Fibroblast of lung (primary cell): Measurements from ENCODE around the gene MRE11. TPM values are rescaled to one million over a fixed set of nuclear protein-coding genes. Genes with fewer than 3 reads are reported as not detected.

Experiments
- DNase-seq, 2 donors: peaks; one replicate each; pipeline versions ENCODE4 v3.0.0 to v3.0.0-alpha.2; 2010; ENCODE audit warnings: low read depth in 2 of 2
- H2AFZ ChIP-seq: 2 replicates; pipeline ENCODE4 v1.5.1; 2012; ENCODE audit warnings: low read length, control low read depth, inconsistent platforms
- H3K27ac ChIP-seq: 2 replicates; pipeline ENCODE4 v1.5.1; 2011; ENCODE audit warnings: low read length, control low read depth; ENCODE audit not compliant: insufficient read depth
- H3K27me3 ChIP-seq: 2 replicates; pipeline ENCODE4 v1.5.1; 2011; ENCODE audit warnings: mild to moderate bottlenecking, low read length; ENCODE audit not compliant: control insufficient read depth, insufficient read depth
- H3K36me3 ChIP-seq: 2 replicates; pipeline ENCODE4 v1.5.1; 2011; ENCODE audit warnings: low read length; ENCODE audit not compliant: control insufficient read depth, insufficient read depth
- H3K4me1 ChIP-seq: 2 replicates; pipeline ENCODE4 v1.5.1; 2011; ENCODE audit warnings: low read length; ENCODE audit not compliant: control insufficient read depth, insufficient read depth; ENCODE audit errors: extremely low read depth
- H3K4me2 ChIP-seq: 2 replicates; pipeline ENCODE4 v1.5.1; 2011; ENCODE audit warnings: low read length, control low read depth; ENCODE audit not compliant: insufficient read depth; ENCODE audit errors: extremely low read depth
- H3K4me3 ChIP-seq, 4 experiments: fragments of 200-600 bp in 1 of 4; sonication (generic) in 1 of 4; replicated peaks in 1 of 4; 2 replicates each; pipeline ENCODE4 v1.5.1; 2011 to 2016; ENCODE audit warnings: low read length in 4 of 4, low read depth in 3 of 4, mild to moderate bottlenecking in 3 of 4, control low read depth in 2 of 4, inconsistent platforms in 1 of 4, mixed read lengths in 1 of 4; ENCODE audit not compliant: insufficient read depth in 1 of 4; ENCODE audit errors: control extremely low read depth in 1 of 4
- H3K79me2 ChIP-seq: 2 replicates; pipeline ENCODE4 v1.5.1; 2012; ENCODE audit warnings: mild to moderate bottlenecking, low read length, inconsistent platforms; ENCODE audit not compliant: control insufficient read depth, insufficient read depth
- H3K9ac ChIP-seq: 2 replicates; pipeline ENCODE4 v1.5.1; 2011; ENCODE audit warnings: mild to moderate bottlenecking, low read length, control low read depth; ENCODE audit not compliant: insufficient read depth
- H3K9me3 ChIP-seq: 2 replicates; pipeline ENCODE4 v1.5.1; 2012; ENCODE audit warnings: low read depth, low read length; ENCODE audit not compliant: control insufficient read depth, insufficient read depth
- H4K20me1 ChIP-seq: 2 replicates; pipeline ENCODE4 v1.5.1; 2011; ENCODE audit warnings: low read length; ENCODE audit not compliant: control insufficient read depth, insufficient read depth; ENCODE audit errors: extremely low read depth
- EZH2 ChIP-seq: IDR thresholded peaks from 2 replicates; pipeline ENCODE4 v1.5.1; 2012; ENCODE audit warnings: low read length, control low read depth, mild to moderate bottlenecking; ENCODE audit errors: missing control alignments
- polyA plus RNA-seq, 2 donors: library from polyadenylated mRNA; depleted of rRNA in 1 of 2; stranded (reverse) in 1 of 2; unstranded in 1 of 2; fragments of >200 nt; gene quantifications; 2 replicates each; pipeline ENCODE4 v1.2.1, GENCODE V29; 2011 to 2012; ENCODE audit warnings: missing spikeins in 1 of 2
- total RNA-seq: library from RNA; depleted of rRNA; stranded (reverse); fragments of >200 nt; gene quantifications from 2 replicates; pipeline ENCODE4 v1.2.1, GENCODE V29; 2014
- TF ChIP-seq, protein P1 (sequence below), 2 donors: IDR thresholded peaks in 1 of 2; conservative IDR thresholded peaks in 1 of 2; 1 replicate in 1 of 2; 2 replicates in 1 of 2; pipeline ENCODE4 v1.5.1; 2011 to 2012; ENCODE audit warnings: low read length in 2 of 2, control low read depth in 1 of 2, inconsistent platforms in 1 of 2, low read depth in 1 of 2, mild to moderate bottlenecking in 1 of 2

MRE11 gene
- total and polyA plus RNA-seq, 2 donors (not counting 1 experiment from before 2014, with no cell fraction given): 6.9 to 7.4 TPM

DNA sequence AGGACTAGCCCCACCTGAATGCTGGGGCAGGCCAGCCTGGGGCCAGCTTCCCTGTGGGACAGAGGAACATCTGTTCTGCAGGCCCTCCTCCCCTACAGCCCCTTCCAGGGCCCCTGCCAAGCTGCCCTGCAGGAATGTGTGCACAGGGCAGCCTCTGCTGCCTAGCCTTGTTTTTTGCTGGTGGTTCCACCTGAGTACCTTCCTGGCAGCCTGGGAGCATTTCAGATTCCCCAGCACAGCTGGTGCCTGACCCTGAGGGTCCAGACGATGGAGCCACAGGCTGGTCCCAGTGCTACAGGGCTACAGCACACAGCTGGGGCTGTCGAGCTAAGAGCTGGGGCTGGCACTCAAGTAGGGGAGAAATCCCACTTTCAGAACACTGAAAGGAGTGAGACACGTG, 70.1 kb downstream of the MRE11 start:
- H3K4me3 ChIP-seq: no peak overlapping the region

GRCh38 chr11:94418123-94418765, 75.4 kb downstream of the MRE11 start:
- H3K4me1 ChIP-seq: no peaks in the 10 kb centered on the region
- H4K20me1 ChIP-seq: no peaks in the 10 kb centered on the region
- TF ChIP-seq, protein P1, sequence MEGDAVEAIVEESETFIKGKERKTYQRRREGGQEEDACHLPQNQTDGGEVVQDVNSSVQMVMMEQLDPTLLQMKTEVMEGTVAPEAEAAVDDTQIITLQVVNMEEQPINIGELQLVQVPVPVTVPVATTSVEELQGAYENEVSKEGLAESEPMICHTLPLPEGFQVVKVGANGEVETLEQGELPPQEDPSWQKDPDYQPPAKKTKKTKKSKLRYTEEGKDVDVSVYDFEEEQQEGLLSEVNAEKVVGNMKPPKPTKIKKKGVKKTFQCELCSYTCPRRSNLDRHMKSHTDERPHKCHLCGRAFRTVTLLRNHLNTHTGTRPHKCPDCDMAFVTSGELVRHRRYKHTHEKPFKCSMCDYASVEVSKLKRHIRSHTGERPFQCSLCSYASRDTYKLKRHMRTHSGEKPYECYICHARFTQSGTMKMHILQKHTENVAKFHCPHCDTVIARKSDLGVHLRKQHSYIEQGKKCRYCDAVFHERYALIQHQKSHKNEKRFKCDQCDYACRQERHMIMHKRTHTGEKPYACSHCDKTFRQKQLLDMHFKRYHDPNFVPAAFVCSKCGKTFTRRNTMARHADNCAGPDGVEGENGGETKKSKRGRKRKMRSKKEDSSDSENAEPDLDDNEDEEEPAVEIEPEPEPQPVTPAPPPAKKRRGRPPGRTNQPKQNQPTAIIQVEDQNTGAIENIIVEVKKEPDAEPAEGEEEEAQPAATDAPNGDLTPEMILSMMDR (conservative IDR thresholded peaks at IDR 0.05 in 1 of 2, IDR thresholded peaks at IDR 0.05 in 1 of 2; ENCODE audit: low read depth in 1 of 2, low read length in 2 of 2): no peak
- TF ChIP-seq EZH2: no peak
- H3K79me2 ChIP-seq: no peaks in the 10 kb centered on the region
- no peak overlapping the region for H3K4me3 ChIP-seq
- no peak for DNase-seq
- no peak overlapping the region for H2AFZ ChIP-seq
- H3K9ac ChIP-seq: no peak overlapping the region
- H3K4me2 ChIP-seq: no peak overlapping the region
- no peaks in the 10 kb centered on the region for H3K9me3 ChIP-seq
- H3K27me3 ChIP-seq: no peaks in the 10 kb centered on the region
- no peaks in the 10 kb centered on the region for H3K36me3 ChIP-seq
- H3K27ac ChIP-seq: no peak overlapping the region

More for the DNA sequence above, 70.1 kb downstream of the MRE11 start:
- no peak overlapping the region for H3K9ac ChIP-seq
- DNase-seq: no peak
- no peaks in the 10 kb centered on the region for H3K36me3 ChIP-seq
- TF ChIP-seq, protein P1 (conservative IDR thresholded peaks at IDR 0.05 in 1 of 2, IDR thresholded peaks at IDR 0.05 in 1 of 2; ENCODE audit: low read depth in 1 of 2, low read length in 2 of 2): no peak
- no peak for TF ChIP-seq EZH2
- no peak overlapping the region for H3K4me2 ChIP-seq
- no peaks in the 10 kb centered on the region for H3K27me3 ChIP-seq
- no peaks in the 10 kb centered on the region for H4K20me1 ChIP-seq
- H3K9me3 ChIP-seq: no peaks in the 10 kb centered on the region
- H3K4me1 ChIP-seq: peaks cover 2% of the 10 kb centered on the region
- H3K79me2 ChIP-seq: no peaks in the 10 kb centered on the region
- H3K27ac ChIP-seq: no peak overlapping the region
- H2AFZ ChIP-seq: no peak overlapping the region

- peak; percentile 30 to 69 for DNase-seq
- H3K27ac ChIP-seq: no peak overlapping the region
- H3K4me1 ChIP-seq: no peaks in the 10 kb centered on the region
- no peaks in the 10 kb centered on the region for H3K27me3 ChIP-seq
- no peak overlapping the region for H3K4me3 ChIP-seq
- no peak overlapping the region for H3K9ac ChIP-seq
- H3K79me2 ChIP-seq: no peaks in the 10 kb centered on the region
- H3K36me3 ChIP-seq: no peaks in the 10 kb centered on the region
- no peak overlapping the region for H3K4me2 ChIP-seq
- H3K9me3 ChIP-seq: no peaks in the 10 kb centered on the region
- no peak overlapping the region for H2AFZ ChIP-seq
- TF ChIP-seq, protein P1 (conservative IDR thresholded peaks at IDR 0.05 in 1 of 2, IDR thresholded peaks at IDR 0.05 in 1 of 2; ENCODE audit: low read depth in 1 of 2, low read length in 2 of 2): peak; percentile 68 to 75
- no peak for TF ChIP-seq EZH2
- no peaks in the 10 kb centered on the region for H4K20me1 ChIP-seq
Observed at GRCh38 chr11:94417386-94417987, 76.2 kb downstream of the MRE11 start.
